ENCODE measurements around the gene KIF26B. TPM values are rescaled to one million over a fixed set of nuclear protein-coding genes. Genes with fewer than 3 reads are reported as not detected.

The KIF26B gene
- polyA plus RNA-seq, 1 of the 3 experiments (the other 2 are of a cell fraction): 2.6 TPM

GRCh38 chr1:245337829-245338484 lies 183.2 kb downstream of the KIF26B start (continued):
- TF ChIP-seq, protein P1, sequence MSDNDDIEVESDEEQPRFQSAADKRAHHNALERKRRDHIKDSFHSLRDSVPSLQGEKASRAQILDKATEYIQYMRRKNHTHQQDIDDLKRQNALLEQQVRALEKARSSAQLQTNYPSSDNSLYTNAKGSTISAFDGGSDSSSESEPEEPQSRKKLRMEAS (IDR thresholded peaks at IDR 0.05; ENCODE audit: low read depth): no peak
- no peak for TF ChIP-seq EZH2phosphoT487 (IDR thresholded peaks at IDR 0.05; ENCODE audit: borderline replicate concordance, low read depth)
- TF ChIP-seq CHD2 (IDR thresholded peaks at IDR 0.05; ENCODE audit: low read length, partially characterized antibody): peak; percentile 62
- no peak for TF ChIP-seq SIN3A (IDR thresholded peaks at IDR 0.05; ENCODE audit: borderline replicate concordance, low read depth, low read length)
- TF ChIP-seq SMC3 (IDR thresholded peaks at IDR 0.05; ENCODE audit: low read depth, low read length): 0 out of 2 replicates have a peak, but pooled peaks have one; percentile 7
- peak; percentile 45 for TF ChIP-seq MXI1 (IDR thresholded peaks at IDR 0.05; ENCODE audit: low read depth, low read length)
- peak; percentile 65; the same call in 1 of the 2 replicates for TF ChIP-seq FOXJ3 (CRISPR knock-in tag; IDR thresholded peaks at IDR 0.05)
- no peak for TF ChIP-seq TEAD4 (IDR thresholded peaks at IDR 0.05; ENCODE audit: borderline replicate concordance, insufficient read depth)
- peak; percentile 13; the same call in 1 of the 2 replicates for TF ChIP-seq POLR2AphosphoS5 (IDR thresholded peaks at IDR 0.05; ENCODE audit: low read depth, low read length)
- TF ChIP-seq FOXM1 (IDR thresholded peaks at IDR 0.05; ENCODE audit: low read depth): no peak
- TF ChIP-seq RFX5 (IDR thresholded peaks at IDR 0.05; ENCODE audit: low read length): no peak
- TF ChIP-seq, protein P2, sequence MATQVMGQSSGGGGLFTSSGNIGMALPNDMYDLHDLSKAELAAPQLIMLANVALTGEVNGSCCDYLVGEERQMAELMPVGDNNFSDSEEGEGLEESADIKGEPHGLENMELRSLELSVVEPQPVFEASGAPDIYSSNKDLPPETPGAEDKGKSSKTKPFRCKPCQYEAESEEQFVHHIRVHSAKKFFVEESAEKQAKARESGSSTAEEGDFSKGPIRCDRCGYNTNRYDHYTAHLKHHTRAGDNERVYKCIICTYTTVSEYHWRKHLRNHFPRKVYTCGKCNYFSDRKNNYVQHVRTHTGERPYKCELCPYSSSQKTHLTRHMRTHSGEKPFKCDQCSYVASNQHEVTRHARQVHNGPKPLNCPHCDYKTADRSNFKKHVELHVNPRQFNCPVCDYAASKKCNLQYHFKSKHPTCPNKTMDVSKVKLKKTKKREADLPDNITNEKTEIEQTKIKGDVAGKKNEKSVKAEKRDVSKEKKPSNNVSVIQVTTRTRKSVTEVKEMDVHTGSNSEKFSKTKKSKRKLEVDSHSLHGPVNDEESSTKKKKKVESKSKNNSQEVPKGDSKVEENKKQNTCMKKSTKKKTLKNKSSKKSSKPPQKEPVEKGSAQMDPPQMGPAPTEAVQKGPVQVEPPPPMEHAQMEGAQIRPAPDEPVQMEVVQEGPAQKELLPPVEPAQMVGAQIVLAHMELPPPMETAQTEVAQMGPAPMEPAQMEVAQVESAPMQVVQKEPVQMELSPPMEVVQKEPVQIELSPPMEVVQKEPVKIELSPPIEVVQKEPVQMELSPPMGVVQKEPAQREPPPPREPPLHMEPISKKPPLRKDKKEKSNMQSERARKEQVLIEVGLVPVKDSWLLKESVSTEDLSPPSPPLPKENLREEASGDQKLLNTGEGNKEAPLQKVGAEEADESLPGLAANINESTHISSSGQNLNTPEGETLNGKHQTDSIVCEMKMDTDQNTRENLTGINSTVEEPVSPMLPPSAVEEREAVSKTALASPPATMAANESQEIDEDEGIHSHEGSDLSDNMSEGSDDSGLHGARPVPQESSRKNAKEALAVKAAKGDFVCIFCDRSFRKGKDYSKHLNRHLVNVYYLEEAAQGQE (IDR thresholded peaks at IDR 0.05; ENCODE audit: low read depth, low read length): no peak
- TF ChIP-seq RCOR1 (IDR thresholded peaks at IDR 0.05; ENCODE audit: low read length): peak; percentile 17

- Histone ChIP-seq H3K9me2 (no peaks in the 10 kb centered on the region), H3K4me2 (no peak overlapping the region), H3K27ac (ENCODE audit: low read depth in 2 of 2, low read length in 1 of 2) (peak overlapping the region in 1 of 2 experiments; percentile 92; a peak in 2 of 4 replicates), H4K20me1 (ENCODE audit: insufficient read depth) (no peaks in the 10 kb centered on the region), H3K36me3 (replicated peaks in 1 of 2; ENCODE audit: control insufficient read depth in 1 of 2, insufficient read depth in 2 of 2, low read length in 1 of 2) (peaks cover 0 to 2% of the 10 kb centered on the region in 2 experiments), H3K9ac (no peak overlapping the region), H3K4me3 (ENCODE audit: low read depth in 2 of 2, low read length in 1 of 2) (no peak overlapping the region), H3K4me1 (ENCODE audit: control insufficient read depth in 1 of 2, insufficient read depth in 2 of 2, low read depth in 1 of 2, low read length in 1 of 2) (peaks cover 0 to 40% of the 10 kb centered on the region in 2 experiments; a peak in 2 of 4 replicates), H3K79me2 (ENCODE audit: insufficient read depth) (no peaks in the 10 kb centered on the region), H2AFZ (ENCODE audit: low read depth) (no peak overlapping the region), H3F3A (replicated peaks; ENCODE audit: insufficient read depth) (no peaks in the 10 kb centered on the region), H3K9me3 (no peaks in the 10 kb centered on the region), H3K27me3 (ENCODE audit: insufficient read depth) (no peaks in the 10 kb centered on the region)
- POLR2A ChIA-PET: no interaction called here
- WGBS (ENCODE audit: low lambda C conversion rate): 68% methylated on average over 5 of the region's 5 CpGs
- CTCF ChIA-PET: interaction anchor here (1.1 to 3.4 kb wide), 3 partner anchors 175 to 185 kb away, joined by 4 to 13 read pairs (median 7); no protein-coding TSS in a partner anchor
- no peak for DNase-seq
- no peak for TF ChIP-seq USF2 (IDR thresholded peaks at IDR 0.05; ENCODE audit: borderline replicate concordance, low read depth, low read length)
- no peak for TF ChIP-seq FOXM1 (IDR thresholded peaks at IDR 0.05; ENCODE audit: low read depth)
- TF ChIP-seq CTCF (IDR thresholded peaks at IDR 0.05): no peak
- TF ChIP-seq RXRA (IDR thresholded peaks at IDR 0.05; ENCODE audit: borderline replicate concordance, low read depth): no peak
- TF ChIP-seq SIN3A (IDR thresholded peaks at IDR 0.05; ENCODE audit: borderline replicate concordance, low read depth, low read length): no peak
- no peak for TF ChIP-seq NRF1 (IDR thresholded peaks at IDR 0.05; ENCODE audit: low read depth, low read length)
- TF ChIP-seq RCOR1 (IDR thresholded peaks at IDR 0.05; ENCODE audit: low read length): no peak
- TF ChIP-seq ELF1 (IDR thresholded peaks at IDR 0.05): no peak
- TF ChIP-seq TEAD4 (IDR thresholded peaks at IDR 0.05; ENCODE audit: borderline replicate concordance, insufficient read depth): no peak
- TF ChIP-seq GABPA (IDR thresholded peaks at IDR 0.05; ENCODE audit: low read depth): no peak
- no peak for TF ChIP-seq RFX5 (IDR thresholded peaks at IDR 0.05; ENCODE audit: low read length)
- no peak for TF ChIP-seq JUND (IDR thresholded peaks at IDR 0.05)
- no peak for TF ChIP-seq FOSL2 (IDR thresholded peaks at IDR 0.05; ENCODE audit: borderline replicate concordance, low read depth)
- TF ChIP-seq, protein P3, sequence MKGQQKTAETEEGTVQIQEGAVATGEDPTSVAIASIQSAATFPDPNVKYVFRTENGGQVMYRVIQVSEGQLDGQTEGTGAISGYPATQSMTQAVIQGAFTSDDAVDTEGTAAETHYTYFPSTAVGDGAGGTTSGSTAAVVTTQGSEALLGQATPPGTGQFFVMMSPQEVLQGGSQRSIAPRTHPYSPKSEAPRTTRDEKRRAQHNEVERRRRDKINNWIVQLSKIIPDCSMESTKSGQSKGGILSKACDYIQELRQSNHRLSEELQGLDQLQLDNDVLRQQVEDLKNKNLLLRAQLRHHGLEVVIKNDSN (IDR thresholded peaks at IDR 0.05; ENCODE audit: borderline replicate concordance, low read depth): no peak
These were observed 183.7 kb downstream of the KIF26B start for GRCh38 chr1:245338485-245338877.

Measured in SK-N-SH (cell line).